ENCODE results near the gene COA5.

DNA sequence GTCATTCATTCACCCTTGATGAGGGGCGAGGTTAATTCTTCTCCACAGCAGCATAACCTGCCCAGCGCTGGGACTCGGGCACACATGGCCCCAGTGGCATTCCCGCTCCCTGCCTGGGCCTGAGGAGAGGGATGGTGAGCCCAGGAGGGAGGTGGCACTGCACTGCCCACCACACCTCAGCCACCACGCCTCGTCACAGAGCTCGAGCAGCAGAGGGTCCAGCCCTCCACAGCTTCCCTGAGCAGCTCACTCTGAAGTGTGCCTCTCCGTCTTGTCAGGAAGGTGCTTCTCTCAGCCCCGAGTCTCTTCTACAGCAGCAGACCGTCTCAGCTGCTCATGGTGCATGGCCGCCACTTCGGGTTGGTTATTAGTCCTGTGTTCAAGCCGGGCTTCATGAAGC, 34.9 kb downstream of the COA5 start:
- TF ChIP-seq CTCF (IDR thresholded peaks at IDR 0.05) (no peak), POLR2A (IDR thresholded peaks at IDR 0.05) (no peak)
